ENCODE measurements around the gene YWHAQ. TPM values are rescaled to one million over a fixed set of nuclear protein-coding genes. Genes with fewer than 3 reads are reported as not detected.

The YWHAQ gene
- total RNA-seq, 4 donors from 2014 or later = 40.3 to 63.7 (median 48.4) TPM

DNA sequence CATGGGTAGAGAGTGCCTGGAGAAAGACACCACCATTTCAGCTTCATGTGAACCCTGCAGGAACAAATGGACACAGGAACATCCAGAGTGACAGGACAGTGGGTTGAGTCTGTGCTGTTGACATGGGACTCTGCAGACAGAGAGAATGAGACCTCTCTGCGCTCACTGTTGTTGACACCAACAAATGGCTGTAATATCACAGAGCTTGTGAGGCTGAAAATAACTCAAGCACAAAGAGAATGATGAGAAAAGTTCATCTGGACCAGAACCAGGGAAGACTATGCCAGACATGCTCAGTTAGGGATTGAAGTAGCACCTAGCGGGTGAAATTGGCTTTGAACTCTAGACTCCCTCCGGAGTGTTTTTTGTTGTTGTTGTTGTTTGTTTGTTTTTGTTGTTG lies 37.0 kb upstream of the YWHAQ start:
- intact Hi-C loops (cut with DNase I; ENCODE audit: low total_unique reads) = no loop called here
- Histone ChIP-seq H3K27ac (no peak overlapping the region), H3K4me3 (no peak overlapping the region), H3K9me3 (no peaks in the 10 kb centered on the region), H3K4me1 (peaks cover 0 to 6% of the 10 kb centered on the region in 2 donors), H3K36me3 (no peaks in the 10 kb centered on the region), H3K27me3 (no peaks in the 10 kb centered on the region)
- peak; percentile 18 to 42 for ATAC-seq
- no peak for TF ChIP-seq POLR2A (IDR thresholded peaks at IDR 0.05)
- TF ChIP-seq, protein P1, sequence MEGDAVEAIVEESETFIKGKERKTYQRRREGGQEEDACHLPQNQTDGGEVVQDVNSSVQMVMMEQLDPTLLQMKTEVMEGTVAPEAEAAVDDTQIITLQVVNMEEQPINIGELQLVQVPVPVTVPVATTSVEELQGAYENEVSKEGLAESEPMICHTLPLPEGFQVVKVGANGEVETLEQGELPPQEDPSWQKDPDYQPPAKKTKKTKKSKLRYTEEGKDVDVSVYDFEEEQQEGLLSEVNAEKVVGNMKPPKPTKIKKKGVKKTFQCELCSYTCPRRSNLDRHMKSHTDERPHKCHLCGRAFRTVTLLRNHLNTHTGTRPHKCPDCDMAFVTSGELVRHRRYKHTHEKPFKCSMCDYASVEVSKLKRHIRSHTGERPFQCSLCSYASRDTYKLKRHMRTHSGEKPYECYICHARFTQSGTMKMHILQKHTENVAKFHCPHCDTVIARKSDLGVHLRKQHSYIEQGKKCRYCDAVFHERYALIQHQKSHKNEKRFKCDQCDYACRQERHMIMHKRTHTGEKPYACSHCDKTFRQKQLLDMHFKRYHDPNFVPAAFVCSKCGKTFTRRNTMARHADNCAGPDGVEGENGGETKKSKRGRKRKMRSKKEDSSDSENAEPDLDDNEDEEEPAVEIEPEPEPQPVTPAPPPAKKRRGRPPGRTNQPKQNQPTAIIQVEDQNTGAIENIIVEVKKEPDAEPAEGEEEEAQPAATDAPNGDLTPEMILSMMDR (IDR thresholded peaks at IDR 0.05 in 4 of 5, conservative IDR thresholded peaks at IDR 0.05 in 1 of 5) = no peak
- no peak for DNase-seq
- in situ Hi-C loops (cut with MboI; ENCODE audit: low sequenced_read_pairs in 4 of 4) = no loop called here

DNA sequence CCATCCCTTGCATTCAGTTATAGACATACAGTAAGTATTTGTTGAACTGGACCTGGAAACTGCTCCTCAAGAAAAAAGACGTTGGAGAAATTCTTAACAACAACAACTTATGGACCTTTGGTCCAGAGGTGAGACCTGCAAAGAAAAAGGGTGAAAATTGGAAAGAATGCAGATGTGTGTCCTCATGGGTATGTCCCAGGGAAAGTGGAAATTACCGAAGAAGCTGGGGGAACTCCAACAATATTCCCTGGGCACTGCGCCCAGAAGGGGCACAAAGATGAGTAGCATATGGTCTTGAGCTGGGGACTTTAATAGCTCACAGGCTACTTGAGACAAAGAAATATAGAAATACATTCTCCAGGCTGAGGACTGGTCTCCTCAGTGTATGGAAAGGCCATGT lies 35.5 kb upstream of the YWHAQ start:
- DNase-seq (no peak), ATAC-seq (no peak)
- in situ Hi-C loops (cut with MboI; ENCODE audit: low sequenced_read_pairs in 4 of 4) = no loop called here
- peaks cover 0 to 6% of the 10 kb centered on the region in 2 donors for H3K4me1 ChIP-seq
- no peaks in the 10 kb centered on the region for H3K27me3 ChIP-seq
- H3K36me3 ChIP-seq = no peaks in the 10 kb centered on the region
- H3K9me3 ChIP-seq = no peaks in the 10 kb centered on the region
- H3K27ac ChIP-seq = no peak overlapping the region
- TF ChIP-seq, protein P1 (IDR thresholded peaks at IDR 0.05 in 4 of 5, conservative IDR thresholded peaks at IDR 0.05 in 1 of 5) = no peak
- no peak for TF ChIP-seq POLR2A (IDR thresholded peaks at IDR 0.05)
- intact Hi-C loops (cut with DNase I; ENCODE audit: low total_unique reads) = no loop called here
- no peak overlapping the region for H3K4me3 ChIP-seq

DNA sequence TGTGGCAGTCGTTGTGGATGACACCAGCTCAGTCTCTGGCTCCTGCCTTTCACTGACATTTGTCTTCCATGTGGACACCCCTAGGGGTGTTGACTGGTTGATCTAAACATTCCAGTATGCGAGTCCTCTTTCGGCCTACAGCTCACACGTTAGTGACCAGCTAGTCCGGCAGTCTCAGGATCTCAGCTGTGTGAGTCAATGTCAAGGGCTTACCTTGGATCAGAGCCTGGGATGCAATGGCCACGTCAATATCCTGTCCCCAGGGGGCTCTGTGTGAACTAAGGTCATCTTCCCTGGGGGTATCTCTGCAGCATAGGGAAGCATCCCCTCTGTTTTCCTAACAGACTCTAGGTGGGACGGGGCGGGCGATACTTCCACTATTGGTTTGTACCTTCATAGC lies 35.1 kb upstream of the YWHAQ start:
- no peaks in the 10 kb centered on the region for H3K9me3 ChIP-seq
- H3K36me3 ChIP-seq = no peaks in the 10 kb centered on the region
- no peaks in the 10 kb centered on the region for H3K27me3 ChIP-seq
- H3K27ac ChIP-seq = no peak overlapping the region
- no peak overlapping the region for H3K4me3 ChIP-seq
- peaks cover 0 to 6% of the 10 kb centered on the region in 2 donors for H3K4me1 ChIP-seq
- in situ Hi-C loops (cut with MboI; ENCODE audit: low sequenced_read_pairs in 4 of 4) (no loop called here), intact Hi-C loops (cut with DNase I; ENCODE audit: low total_unique reads) (no loop called here)
- ATAC-seq (no peak), DNase-seq (no peak)
- TF ChIP-seq, protein P1 (IDR thresholded peaks at IDR 0.05 in 4 of 5, conservative IDR thresholded peaks at IDR 0.05 in 1 of 5) = no peak
- no peak for TF ChIP-seq POLR2A (IDR thresholded peaks at IDR 0.05)

DNA sequence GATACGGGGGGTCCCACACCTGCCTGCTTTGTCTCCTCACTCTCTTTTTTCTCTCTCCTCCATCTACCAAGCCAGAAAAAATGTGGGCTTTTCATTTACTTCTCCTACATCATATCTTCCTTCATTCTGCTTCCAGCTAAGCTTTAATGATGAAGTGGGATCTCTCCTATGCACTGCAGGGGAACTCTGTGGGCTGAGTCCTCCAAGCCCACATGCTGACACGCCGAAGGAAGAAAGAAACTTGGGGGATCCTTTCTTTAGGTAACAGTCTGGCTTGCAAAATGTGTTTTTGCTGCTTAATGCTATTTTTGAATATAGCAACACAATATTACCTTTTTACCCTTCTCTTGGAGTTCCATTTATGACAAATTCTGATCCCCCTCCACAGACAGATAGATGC lies 33.6 kb upstream of the YWHAQ start:
- Histone ChIP-seq H3K4me1 (peaks cover 0 to 6% of the 10 kb centered on the region in 2 donors), H3K9me3 (no peaks in the 10 kb centered on the region), H3K4me3 (no peak overlapping the region), H3K27me3 (no peaks in the 10 kb centered on the region), H3K27ac (no peak overlapping the region), H3K36me3 (no peaks in the 10 kb centered on the region)
- no peak for DNase-seq
- TF ChIP-seq POLR2A (IDR thresholded peaks at IDR 0.05) = no peak
- TF ChIP-seq, protein P1 (IDR thresholded peaks at IDR 0.05 in 4 of 5, conservative IDR thresholded peaks at IDR 0.05 in 1 of 5) = no peak
- in situ Hi-C loops (cut with MboI; ENCODE audit: low sequenced_read_pairs in 4 of 4) = no loop called here
- no peak for ATAC-seq
- intact Hi-C loops (cut with DNase I; ENCODE audit: low total_unique reads) = no loop called here

All from gastrocnemius medialis (tissue), 4 donors.